KMS-11 (cell line): ENCODE measurements around the gene SLC9A5.

Experiments
- H2AFZ ChIP-seq: fragments of 200-600 bp; sonication (generic); 2 replicates; pipeline ENCODE4 v1.6.1; 2016; ENCODE audit warnings: antibody characterized with exemption, mixed run types, low read depth
- H3K27ac ChIP-seq: fragments of 200-600 bp; sonication (generic); 2 replicates; pipeline ENCODE4 v1.6.1; 2016; ENCODE audit warnings: mild to moderate bottlenecking, mixed run types
- H3K27me3 ChIP-seq: fragments of 200-600 bp; sonication (generic); 2 replicates; pipeline ENCODE4 v1.6.1; 2017; ENCODE audit warnings: mild to moderate bottlenecking, low read depth, mixed run types, moderate library complexity; ENCODE audit not compliant: insufficient read depth
- H3K36me3 ChIP-seq: fragments of 200-600 bp; sonication (generic); 2 replicates; pipeline ENCODE4 v1.6.1; 2017; ENCODE audit warnings: mild to moderate bottlenecking, mixed run types; ENCODE audit not compliant: insufficient read depth
- H3K4me1 ChIP-seq: fragments of 200-600 bp; sonication (generic); 2 replicates; pipeline ENCODE4 v1.6.1; 2016; ENCODE audit warnings: mild to moderate bottlenecking, low read depth, mixed run types; ENCODE audit not compliant: poor library complexity, severe bottlenecking
- H3K4me2 ChIP-seq: fragments of 200-600 bp; sonication (generic); 2 replicates; pipeline ENCODE4 v1.7.0; 2016; ENCODE audit warnings: mild to moderate bottlenecking, mixed run types
- H3K4me3 ChIP-seq: fragments of 200-600 bp; sonication (generic); IDR thresholded peaks from 2 replicates; pipeline ENCODE4 v1.6.1; 2017; ENCODE audit warnings: low read depth, low read length, mixed read lengths; ENCODE audit not compliant: insufficient read depth
- H3K79me2 ChIP-seq: fragments of 200-600 bp; sonication (generic); 2 replicates; pipeline ENCODE4 v1.6.1; 2016; ENCODE audit warnings: low read depth, mixed run types; ENCODE audit not compliant: insufficient read depth
- H3K9ac ChIP-seq: fragments of 200-600 bp; sonication (generic); 2 replicates; pipeline ENCODE4 v1.6.1; 2016; ENCODE audit warnings: mild to moderate bottlenecking, mixed run types
- H4K20me1 ChIP-seq: fragments of 200-600 bp; sonication (generic); 2 replicates; pipeline ENCODE4 v1.6.1; 2016; ENCODE audit warnings: mild to moderate bottlenecking, mixed run types; ENCODE audit not compliant: insufficient read depth
- TF ChIP-seq, protein P1 (sequence below): fragments of 200-600 bp; sonication (generic); conservative IDR thresholded peaks from 2 replicates; pipeline ENCODE4 v1.6.1; 2017; ENCODE audit warnings: low read depth, mild to moderate bottlenecking, antibody characterized with exemption, low read length, moderate library complexity, mixed read lengths

SLC9A5 gene

DNA sequence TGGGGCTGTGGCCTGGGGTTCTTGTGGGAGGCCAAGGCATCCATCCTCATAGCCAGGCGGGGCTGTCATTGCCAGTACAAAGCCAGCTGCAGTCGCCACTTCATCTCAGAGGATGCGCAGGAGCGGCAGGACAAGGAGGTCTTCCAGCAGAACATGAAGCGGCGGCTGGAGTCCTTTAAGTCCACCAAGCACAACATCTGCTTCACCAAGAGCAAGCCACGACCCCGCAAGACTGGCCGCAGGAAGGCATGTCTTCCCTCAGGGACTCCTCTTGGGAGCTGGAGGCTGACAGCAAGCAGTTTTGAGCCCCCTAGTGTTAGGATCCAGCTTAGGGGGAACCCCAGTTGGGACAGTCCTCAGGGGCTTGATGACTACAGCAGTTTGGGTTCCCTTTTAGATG, 15.5 kb downstream of the SLC9A5 start:
- no peak overlapping the region for H3K4me3 ChIP-seq
- no peaks in the 10 kb centered on the region for H3K79me2 ChIP-seq
- no peaks in the 10 kb centered on the region for H3K36me3 ChIP-seq
- no peak overlapping the region for H3K27ac ChIP-seq
- H3K27me3 ChIP-seq: no peaks in the 10 kb centered on the region
- H3K4me2 ChIP-seq: no peak overlapping the region
- no peak overlapping the region for H2AFZ ChIP-seq
- TF ChIP-seq, protein P1, sequence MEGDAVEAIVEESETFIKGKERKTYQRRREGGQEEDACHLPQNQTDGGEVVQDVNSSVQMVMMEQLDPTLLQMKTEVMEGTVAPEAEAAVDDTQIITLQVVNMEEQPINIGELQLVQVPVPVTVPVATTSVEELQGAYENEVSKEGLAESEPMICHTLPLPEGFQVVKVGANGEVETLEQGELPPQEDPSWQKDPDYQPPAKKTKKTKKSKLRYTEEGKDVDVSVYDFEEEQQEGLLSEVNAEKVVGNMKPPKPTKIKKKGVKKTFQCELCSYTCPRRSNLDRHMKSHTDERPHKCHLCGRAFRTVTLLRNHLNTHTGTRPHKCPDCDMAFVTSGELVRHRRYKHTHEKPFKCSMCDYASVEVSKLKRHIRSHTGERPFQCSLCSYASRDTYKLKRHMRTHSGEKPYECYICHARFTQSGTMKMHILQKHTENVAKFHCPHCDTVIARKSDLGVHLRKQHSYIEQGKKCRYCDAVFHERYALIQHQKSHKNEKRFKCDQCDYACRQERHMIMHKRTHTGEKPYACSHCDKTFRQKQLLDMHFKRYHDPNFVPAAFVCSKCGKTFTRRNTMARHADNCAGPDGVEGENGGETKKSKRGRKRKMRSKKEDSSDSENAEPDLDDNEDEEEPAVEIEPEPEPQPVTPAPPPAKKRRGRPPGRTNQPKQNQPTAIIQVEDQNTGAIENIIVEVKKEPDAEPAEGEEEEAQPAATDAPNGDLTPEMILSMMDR: no peak
- H3K4me1 ChIP-seq: peaks cover 12% of the 10 kb centered on the region
- no peaks in the 10 kb centered on the region for H4K20me1 ChIP-seq
- H3K9ac ChIP-seq: no peak overlapping the region

DNA sequence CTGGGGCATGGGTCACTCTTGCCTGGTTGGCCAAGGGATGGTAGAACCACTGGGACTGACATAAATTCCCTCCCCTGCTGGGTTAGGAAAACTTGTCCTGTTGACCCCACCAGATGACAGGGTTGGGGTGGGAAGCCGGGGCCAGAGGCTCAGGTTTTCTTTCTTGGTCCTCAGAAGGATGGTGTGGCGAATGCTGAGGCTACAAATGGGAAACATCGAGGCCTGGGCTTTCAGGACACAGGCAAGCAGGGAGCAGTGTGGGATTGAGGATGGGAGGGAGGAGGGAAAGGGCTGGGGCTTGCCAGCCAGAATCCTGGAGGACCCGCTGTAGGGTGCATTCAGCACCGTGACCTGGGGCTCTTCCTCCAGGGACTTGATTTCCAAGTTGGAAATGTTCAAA, 16.1 kb downstream of the SLC9A5 start:
- Histone ChIP-seq H3K4me3 (no peak overlapping the region), H3K27me3 (no peaks in the 10 kb centered on the region), H3K4me2 (no peak overlapping the region), H4K20me1 (no peaks in the 10 kb centered on the region), H3K27ac (no peak overlapping the region), H3K36me3 (no peaks in the 10 kb centered on the region), H3K4me1 (peaks cover 12% of the 10 kb centered on the region), H3K9ac (no peak overlapping the region), H3K79me2 (no peaks in the 10 kb centered on the region), H2AFZ (no peak overlapping the region)
- TF ChIP-seq, protein P1: no peak

DNA sequence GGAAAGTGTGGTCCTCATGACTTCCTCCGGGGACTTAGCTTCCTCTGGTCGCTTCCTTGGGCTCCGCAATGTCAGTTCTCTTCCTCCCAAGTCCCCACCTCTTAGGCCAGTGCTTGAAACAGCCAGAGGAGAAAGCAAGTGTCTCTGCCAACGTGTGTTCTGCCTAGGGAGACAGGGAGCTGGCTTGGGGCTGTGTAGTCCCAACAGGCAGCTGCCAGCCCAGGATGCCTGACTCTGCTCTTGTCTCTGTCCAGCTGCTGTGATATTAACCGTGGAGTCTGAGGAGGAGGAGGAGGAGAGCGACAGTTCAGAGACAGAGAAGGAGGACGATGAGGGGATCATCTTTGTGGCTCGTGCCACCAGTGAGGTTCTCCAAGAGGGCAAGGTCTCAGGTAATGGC, 17.1 kb downstream of the SLC9A5 start:
- Histone ChIP-seq H3K27ac (no peak overlapping the region), H3K36me3 (no peaks in the 10 kb centered on the region), H3K4me3 (no peak overlapping the region), H3K4me2 (no peak overlapping the region), H3K27me3 (no peaks in the 10 kb centered on the region), H4K20me1 (no peaks in the 10 kb centered on the region), H3K79me2 (no peaks in the 10 kb centered on the region), H3K4me1 (peaks cover 7% of the 10 kb centered on the region), H2AFZ (no peak overlapping the region), H3K9ac (no peak overlapping the region)
- TF ChIP-seq, protein P1: no peak

DNA sequence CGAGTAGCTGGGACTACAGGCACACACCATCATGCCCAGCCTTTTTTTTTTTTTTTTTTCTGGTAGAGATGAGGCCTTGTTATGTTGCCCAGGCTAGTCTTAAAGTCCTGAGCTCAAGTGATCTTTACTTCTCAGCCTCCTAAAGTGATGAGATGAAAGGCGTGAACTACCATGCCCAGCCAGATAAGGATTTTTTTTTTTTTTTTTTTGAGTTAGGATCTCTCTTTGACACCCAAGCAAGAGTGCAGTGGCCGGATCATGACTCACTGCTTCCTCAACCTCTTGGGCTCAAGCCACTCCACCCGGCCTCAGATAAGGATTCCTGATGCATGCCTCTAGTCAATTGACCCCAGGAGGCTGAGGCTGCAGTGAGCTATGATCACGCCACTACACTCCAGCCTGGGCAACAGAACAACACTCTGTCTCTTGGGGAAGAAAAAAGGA, 19.4 kb downstream of the SLC9A5 start:
- Histone ChIP-seq H3K4me2 (no peak overlapping the region), H3K36me3 (no peaks in the 10 kb centered on the region), H3K4me3 (no peak overlapping the region), H2AFZ (no peak overlapping the region), H3K27ac (no peak overlapping the region), H3K4me1 (no peaks in the 10 kb centered on the region), H3K27me3 (no peaks in the 10 kb centered on the region), H4K20me1 (no peaks in the 10 kb centered on the region), H3K9ac (no peak overlapping the region), H3K79me2 (no peaks in the 10 kb centered on the region)
- TF ChIP-seq, protein P1: no peak

DNA sequence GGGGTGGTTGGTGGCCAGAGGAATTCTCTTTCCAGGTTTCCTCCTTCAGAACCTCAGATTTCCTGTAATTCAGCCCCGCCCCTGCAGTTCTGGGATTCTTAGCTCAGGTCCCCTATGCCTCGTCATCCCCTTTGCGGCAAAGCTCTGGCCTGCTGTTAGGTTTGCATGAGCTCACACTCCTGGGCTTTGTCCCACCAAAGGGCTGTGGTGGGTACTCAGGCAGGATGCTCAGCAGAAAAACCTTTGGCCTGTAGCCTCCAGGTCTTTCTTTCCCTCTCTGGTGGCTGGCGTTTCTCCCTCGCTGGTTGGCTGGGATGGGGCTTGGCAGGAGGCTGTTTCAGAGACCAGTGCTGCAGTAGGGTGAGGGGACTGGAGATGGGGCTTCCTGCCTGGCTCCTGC, 21.0 kb downstream of the SLC9A5 start:
- H3K27me3 ChIP-seq: no peaks in the 10 kb centered on the region
- no peaks in the 10 kb centered on the region for H3K79me2 ChIP-seq
- no peaks in the 10 kb centered on the region for H3K36me3 ChIP-seq
- H3K4me1 ChIP-seq: no peaks in the 10 kb centered on the region
- H3K27ac ChIP-seq: no peak overlapping the region
- no peak overlapping the region for H2AFZ ChIP-seq
- no peak overlapping the region for H3K4me3 ChIP-seq
- H3K9ac ChIP-seq: no peak overlapping the region
- no peak overlapping the region for H3K4me2 ChIP-seq
- TF ChIP-seq, protein P1: no peak
- H4K20me1 ChIP-seq: no peaks in the 10 kb centered on the region
